IMR-90 (cell line): Measurements from ENCODE around the gene NDOR1. TPM values are rescaled to one million over a fixed set of nuclear protein-coding genes. Genes with fewer than 3 reads are reported as not detected.

ENCODE experiments used
- ATAC-seq: fragments of 200-7000 bp; cut with Tn5 transposase; 2 replicates; pipeline ENCODE4 v1.9.1; 2020; ENCODE audit warnings: low read depth, mild to moderate bottlenecking, moderate library complexity
- BruUV-seq: library from RNA; stranded (reverse); fragments of 400-500 nt; replicated peaks from 2 replicates; lab custom pipeline; 2021; lab: Mats Ljungman, UMichigan
- CTCF ChIA-PET: fragments of 300-600 bp; formaldehyde crosslinking; extraction: SDS; loops from one replicate; lab custom pipeline; 2021; ENCODE audit warnings: antibody characterized with exemption; lab: Yijun Ruan, JAX
- POLR2A ChIA-PET: fragments of 300-600 bp; sonication (Branson Sonifier 250); formaldehyde crosslinking; loops from one replicate; lab custom pipeline; 2022; ENCODE audit warnings: antibody characterized with exemption; ENCODE audit not compliant: unreplicated experiment; lab: Charles Lee
- DNase-seq: peaks from one replicate; pipeline ENCODE4 v3.0.0; 2013
- H2AFZ ChIP-seq: replicated peaks from 2 replicates; pipeline ENCODE3; 2013; ENCODE audit warnings: low read length, mild to moderate bottlenecking; ENCODE audit not compliant: poor library complexity
- H2AK5ac ChIP-seq: 2 replicates; pipeline ENCODE4 v1.6.1; 2013; ENCODE audit warnings: low read depth, low read length, inconsistent platforms
- H2AK9ac ChIP-seq: replicated peaks from 2 replicates; pipeline ENCODE3; 2013; ENCODE audit warnings: mild to moderate bottlenecking, low read depth, low read length, moderate library complexity; ENCODE audit not compliant: poor library complexity
- H2BK120ac ChIP-seq: 2 replicates; pipeline ENCODE4 v1.6.1; 2013; ENCODE audit warnings: low read depth, low read length, inconsistent platforms
- H2BK15ac ChIP-seq: 3 replicates; pipeline ENCODE4 v1.6.1; 2013; ENCODE audit warnings: low read depth, low read length, inconsistent platforms
- H2BK20ac ChIP-seq: 2 replicates; pipeline ENCODE4 v1.6.1; 2013; ENCODE audit warnings: low read depth, mild to moderate bottlenecking, inconsistent platforms, low read length, moderate library complexity
- H2BK5ac ChIP-seq: 2 replicates; pipeline ENCODE4 v1.6.1; 2013; ENCODE audit warnings: mild to moderate bottlenecking, low read depth, low read length, inconsistent platforms; ENCODE audit not compliant: poor library complexity, severe bottlenecking
- H3K14ac ChIP-seq: replicated peaks from 2 replicates; pipeline ENCODE4 v1.6.1; 2013; ENCODE audit warnings: low read depth, low read length, inconsistent platforms
- H3K18ac ChIP-seq: 2 replicates; pipeline ENCODE4 v1.6.1; 2013; ENCODE audit warnings: low read depth, low read length, control low read depth
- H3K23ac ChIP-seq: 2 replicates; pipeline ENCODE4 v1.6.1; 2013; ENCODE audit warnings: low read depth, low read length, inconsistent platforms
- H3K27ac ChIP-seq: 2 replicates; pipeline ENCODE4 v1.5.1; 2013; ENCODE audit warnings: mild to moderate bottlenecking, control low read depth, low read length; ENCODE audit not compliant: insufficient read depth
- H3K27me3 ChIP-seq: 2 replicates; pipeline ENCODE4 v1.6.1; 2013; ENCODE audit warnings: low read length; ENCODE audit not compliant: control insufficient read depth, insufficient read depth
- H3K36me3 ChIP-seq: 2 replicates; pipeline ENCODE4 v1.6.1; 2013; ENCODE audit warnings: low read length, mixed read lengths; ENCODE audit not compliant: control insufficient read depth, insufficient read depth
- H3K4ac ChIP-seq: 2 replicates; pipeline ENCODE4 v1.6.1; 2013; ENCODE audit warnings: low read depth, low read length, inconsistent platforms
- H3K4me1 ChIP-seq: 2 replicates; pipeline ENCODE4 v1.6.1; 2013; ENCODE audit warnings: low read length, mixed read lengths; ENCODE audit not compliant: control insufficient read depth, insufficient read depth
- H3K4me2 ChIP-seq: 2 replicates; pipeline ENCODE4 v1.6.1; 2013; ENCODE audit warnings: low read depth, mild to moderate bottlenecking, control low read depth, low read length, moderate library complexity
- H3K4me3 ChIP-seq: 2 replicates; pipeline ENCODE4 v1.5.1; 2013; ENCODE audit warnings: low read depth, mild to moderate bottlenecking, control low read depth, low read length, moderate library complexity; ENCODE audit not compliant: insufficient read depth
- H3K56ac ChIP-seq: 2 replicates; pipeline ENCODE4 v1.6.1; 2013; ENCODE audit warnings: low read length, inconsistent platforms; ENCODE audit not compliant: insufficient read depth; ENCODE audit errors: extremely low read depth
- H3K79me1 ChIP-seq, 2 experiments: 2 replicates each; pipeline ENCODE4 v1.6.1; 2013; ENCODE audit warnings: low read length in 2 of 2, inconsistent platforms in 1 of 2, low read depth in 1 of 2
- H3K9ac ChIP-seq: 2 replicates; pipeline ENCODE4 v1.6.1; 2013; ENCODE audit warnings: low read depth, low read length, control low read depth
- H3K9me1 ChIP-seq: 2 replicates; pipeline ENCODE4 v1.6.1; 2013; ENCODE audit warnings: low read length, inconsistent platforms; ENCODE audit not compliant: insufficient read depth
- H3K9me3 ChIP-seq: 2 replicates; pipeline ENCODE4 v1.6.1; 2013; ENCODE audit warnings: low read length; ENCODE audit not compliant: control insufficient read depth, insufficient read depth
- H4K20me1 ChIP-seq: 2 replicates; pipeline ENCODE4 v1.6.1; 2013; ENCODE audit warnings: low read length, inconsistent platforms; ENCODE audit not compliant: insufficient read depth
- H4K5ac ChIP-seq: 2 replicates; pipeline ENCODE4 v1.6.1; 2013; ENCODE audit warnings: mild to moderate bottlenecking, low read depth, low read length, control low read depth
- H4K8ac ChIP-seq, 2 experiments: 2 replicates each; pipeline ENCODE4 v1.6.1; 2013; ENCODE audit warnings: low read depth in 2 of 2, low read length in 2 of 2, control low read depth in 1 of 2, inconsistent platforms in 1 of 2
- H4K91ac ChIP-seq: 2 replicates; pipeline ENCODE4 v1.6.1; 2013; ENCODE audit warnings: low read depth, low read length, inconsistent platforms; ENCODE audit not compliant: insufficient read depth
- BHLHE40 ChIP-seq: fragments of 150-350 bp; IDR thresholded peaks from 2 replicates; pipeline ENCODE4 v1.6.1; 2016; ENCODE audit warnings: mild to moderate bottlenecking, low read depth, low read length
- ELK1 ChIP-seq: fragments of 150-350 bp; IDR thresholded peaks from 2 replicates; pipeline ENCODE4 v1.6.1; 2016; ENCODE audit warnings: low read depth, mild to moderate bottlenecking, low read length, moderate library complexity, borderline replicate concordance
- FOS ChIP-seq: fragments of 150-350 bp; IDR thresholded peaks from 2 replicates; pipeline ENCODE4 v1.6.1; 2016; ENCODE audit warnings: low read depth, low read length
- MAFK ChIP-seq: IDR thresholded peaks from 2 replicates; pipeline ENCODE4 v1.6.1; 2012; ENCODE audit warnings: low read depth, low read length, improper control_type of control experiment
- MXI1 ChIP-seq: IDR thresholded peaks from 2 replicates; pipeline ENCODE4 v1.6.1; 2012; ENCODE audit warnings: low read depth, mild to moderate bottlenecking, low read length, moderate library complexity, borderline replicate concordance
- RFX5 ChIP-seq: IDR thresholded peaks from 2 replicates; pipeline ENCODE4 v1.8.0; 2012; ENCODE audit warnings: low read depth, mild to moderate bottlenecking, low read length, moderate library complexity
- WGBS, 2 experiments: methylation state at CpG; one replicate each; pipeline versions ENCODE4 v1.1.5 to v1.1.7; 2013; ENCODE audit warnings: missing lambda C conversion rate in 2 of 2; ENCODE audit not compliant: insufficient read length in 1 of 2; ENCODE audit errors: extremely low coverage in 2 of 2; 5-methylcytosine and 5-hydroxymethylcytosine counted together
- dilution Hi-C: fragments of 300-500 bp; cut with HindIII; formaldehyde crosslinking; loops from one replicate; pipeline ENCODE4 v1.14.3; 2018; ENCODE audit warnings: low sequenced_read_pairs; ENCODE audit not compliant: unreplicated experiment
- in situ Hi-C: fragments of 300-500 bp; cut with MboI; formaldehyde crosslinking; loops from 3 replicates; pipeline ENCODE4 v1.14.3; 2019; ENCODE audit warnings: low sequenced_read_pairs, inconsistent platforms, mixed read lengths
- intact Hi-C: fragments of 100-400 bp; cut with micrococcal nuclease; formaldehyde crosslinking; loops from 2 replicates; pipeline ENCODE4 v1.10.0; 2022
- polyA plus RNA-seq, 3 experiments: library from polyadenylated mRNA; depleted of rRNA; stranded (reverse); fragments of >200 nt; gene quantifications; 2 replicates each; pipeline ENCODE4 v1.2.3, GENCODE V29; 2012; ENCODE audit warnings: low replicate concordance in 1 of 3
- total RNA-seq: library from RNA; depleted of rRNA; stranded (reverse); fragments of >200 nt; gene quantifications from 2 replicates; pipeline ENCODE4 v1.2.3, GENCODE V29; 2012

NDOR1 gene
- total and polyA plus RNA-seq, 2 of the 4 experiments (the other 2 are of a cell fraction), result 0.90 to 10.6 TPM

- Histone ChIP-seq H3K27me3 (no peaks in the 10 kb centered on the region), H3K36me3 (peaks cover 19% of the 10 kb centered on the region), H3K4me1 (peaks cover 7% of the 10 kb centered on the region; the same call in 1 of the 2 replicates), H3K9me3 (no peaks in the 10 kb centered on the region), H4K8ac (no peak overlapping the region), H4K91ac (no peak overlapping the region), H3K27ac (no peak overlapping the region), H3K4ac (no peak overlapping the region), H3K4me2 (no peak overlapping the region), H2BK5ac (no peak overlapping the region), H2AK5ac (no peak overlapping the region), H3K18ac (no peak overlapping the region), H2BK15ac (no peak overlapping the region), H3K4me3 (no peak overlapping the region), H3K14ac (no peak overlapping the region), H2BK20ac (no peak overlapping the region), H3K56ac (no peak overlapping the region), H2AFZ (no peak overlapping the region), H3K79me1 (peaks cover 3 to 28% of the 10 kb centered on the region in 2 experiments; a peak in 3 of 4 replicates), H3K9ac (no peak overlapping the region), H4K5ac (no peak overlapping the region), H3K9me1 (peaks cover 4% of the 10 kb centered on the region), H2AK9ac (no peak overlapping the region), H2BK120ac (no peak overlapping the region), H3K23ac (no peak overlapping the region), H4K20me1 (peaks cover 33% of the 10 kb centered on the region)
- in situ Hi-C loops (no loop called here), intact Hi-C loops (no loop called here), dilution Hi-C loops (no loop called here)
- POLR2A ChIA-PET, result interaction anchor here (1.9 kb wide), 1 partner anchor 9 kb away, joined by 9 read pairs; the partner anchor contains the start of gene NELFB
- WGBS, 2 experiments, result 94% methylated on average over 12 of the region's 25 CpGs; no CpG with 5 or more reads in 1 of the 2 experiments
- DNase-seq, result no peak
- CTCF ChIA-PET, result no interaction called here
- no peak for ATAC-seq
- no TSS peak for BruUV-seq
- TF ChIP-seq BHLHE40 (no peak), FOS (no peak), RFX5 (no peak), MXI1 (no peak), ELK1 (no peak), MAFK (no peak)
Measured at GRCh38 chr9:137245450-137246421, 40.2 kb downstream of the NDOR1 start.
